Kidney (tissue), 14 donors: ENCODE results near the gene AARS2. TPM values are rescaled to one million over a fixed set of nuclear protein-coding genes. Genes with fewer than 3 reads are reported as not detected.

Experiments
- DNase-seq, 5 donors: peaks; one replicate each; pipeline ENCODE4 v3.0.0-alpha.2; 2013 to 2020
- FAIRE-seq: peaks from 2 replicates; lab custom pipeline; 2012; peaks lifted over from hg19 to GRCh38; lab: Jason Lieb, UNC
- H3K27ac ChIP-seq, 2 donors: one replicate each; pipeline ENCODE4 v1.7.0; 2013; ENCODE audit warnings: low read depth in 2 of 2, low read length in 2 of 2, inconsistent platforms in 1 of 2
- H3K27me3 ChIP-seq: one replicate; pipeline ENCODE4 v1.7.1; 2013; ENCODE audit warnings: low read length, inconsistent platforms; ENCODE audit not compliant: control insufficient read depth, insufficient read depth
- H3K36me3 ChIP-seq, 3 donors: one replicate each; pipeline versions ENCODE4 v1.7.0 to v1.7.1; 2013; ENCODE audit warnings: low read length in 3 of 3, control low read depth in 1 of 3, inconsistent platforms in 1 of 3; ENCODE audit not compliant: insufficient read depth in 3 of 3, control insufficient read depth in 2 of 3
- H3K4me1 ChIP-seq, 3 donors: one replicate each; pipeline versions ENCODE4 v1.7.0 to v1.7.1; 2013; ENCODE audit warnings: low read length in 3 of 3, inconsistent platforms in 1 of 3, low read depth in 1 of 3; ENCODE audit not compliant: control insufficient read depth in 2 of 3, insufficient read depth in 2 of 3
- H3K4me3 ChIP-seq, 3 donors: one replicate each; pipeline versions ENCODE4 v1.7.0 to v1.8.1; 2013; ENCODE audit warnings: low read length in 3 of 3, control low read depth in 1 of 3, inconsistent platforms in 1 of 3
- H3K9ac ChIP-seq, 3 donors: one replicate each; pipeline versions ENCODE4 v1.7.0 to v1.7.1; 2013; ENCODE audit warnings: low read length in 3 of 3, control low read depth in 1 of 3, inconsistent platforms in 1 of 3
- H3K9me3 ChIP-seq, 3 donors: one replicate each; pipeline versions ENCODE4 v1.7.0 to v1.7.1; 2013; ENCODE audit warnings: low read length in 3 of 3, control low read depth in 1 of 3, inconsistent platforms in 1 of 3; ENCODE audit not compliant: control insufficient read depth in 2 of 3, insufficient read depth in 1 of 3
- CTCF ChIP-seq: IDR thresholded peaks from 3 replicates; pipeline ENCODE4 v1.5.1; 2012; ENCODE audit warnings: mild to moderate bottlenecking, moderate library complexity, borderline replicate concordance; ENCODE audit not compliant: insufficient read depth; ENCODE audit errors: extremely low read depth
- intact Hi-C: fragments of 100-400 bp; cut with DNase I; formaldehyde crosslinking; loops from one replicate; pipeline ENCODE4 v1.11.1; 2022
- polyA plus RNA-seq: library from polyadenylated mRNA; stranded (reverse); fragments of 350-450 nt; fragmentation: Illumina TruSeq; extraction: RNeasy Lipid Tissue Mini Kit (QIAGEN cat#74804); gene quantifications from one replicate; pipeline ENCODE4 v1.2.3, GENCODE V29; 2014; ENCODE audit warnings: low read depth, low replicate concordance; ENCODE audit not compliant: insufficient read depth
- total RNA-seq: library from RNA; stranded (reverse); fragmentation: NEBNext Ultra II Directional; extraction: Animal tissue kit (Norgen Biotek cat#: 25700); gene quantifications from one replicate; pipeline ENCODE4 v1.2.1, GENCODE V29; 2021
- donor health status: control.
- donor health status: control.
- donor health status: control.
- donor health status: control.
- donor health status: control.
- donor health status: DM: yes; HTN: yes; CAD: no.
- donor health status: Normal renal cell carcinoma (clear cell type).

Gene AARS2
- total and polyA plus RNA-seq, 2 donors from 2014 or later = 5.4 to 12.6 TPM

- Histone ChIP-seq H3K4me3 (no peak overlapping the region), H3K27ac (no peak overlapping the region), H3K36me3 (peaks cover 20 to 53% (median 46%) of the 10 kb centered on the region in 3 donors), H3K9me3 (no peaks in the 10 kb centered on the region), H3K9ac (no peak overlapping the region), H3K4me1 (peaks cover 0 to 9% (median 0%) of the 10 kb centered on the region in 3 donors), H3K27me3 (no peaks in the 10 kb centered on the region)
- no peak for TF ChIP-seq CTCF
- no peak for DNase-seq
- FAIRE-seq = no peak
- intact Hi-C loops = no loop called here
These were observed 61.3 kb downstream of the AARS2 start for GRCh38 chr6:44251576-44252524.

GRCh38 chr6:44250718-44251123 is 62.4 kb downstream of the AARS2 start:
- intact Hi-C loops = no loop called here
- H3K27ac ChIP-seq = peak overlapping the region in 1 of 2 donors; percentile 1
- H3K4me1 ChIP-seq = peaks cover 0 to 5% (median 0%) of the 10 kb centered on the region in 3 donors
- H3K36me3 ChIP-seq = peaks cover 20 to 53% (median 46%) of the 10 kb centered on the region in 3 donors
- H3K9ac ChIP-seq = no peak overlapping the region
- no peak for TF ChIP-seq CTCF
- no peak for DNase-seq
- H3K4me3 ChIP-seq = no peak overlapping the region
- no peaks in the 10 kb centered on the region for H3K9me3 ChIP-seq
- H3K27me3 ChIP-seq = no peaks in the 10 kb centered on the region
- no peak for FAIRE-seq

GRCh38 chr6:44250067-44250717 is 63.0 kb downstream of the AARS2 start:
- intact Hi-C loops = no loop called here
- Histone ChIP-seq H3K9ac (no peak overlapping the region), H3K4me1 (peaks cover 0 to 10% (median 0%) of the 10 kb centered on the region in 3 donors), H3K36me3 (peaks cover 20 to 53% (median 44%) of the 10 kb centered on the region in 3 donors), H3K27ac (peak overlapping the region in 1 of 2 donors; percentile 1), H3K27me3 (no peaks in the 10 kb centered on the region), H3K4me3 (no peak overlapping the region), H3K9me3 (no peaks in the 10 kb centered on the region)
- DNase-seq (no peak), FAIRE-seq (no peak)
- TF ChIP-seq CTCF = no peak

Other genes starting within 250 kb of the AARS2 start
- gene MRPL14, start 185.9 kb downstream of the AARS2 start, total RNA-seq = 27.9 TPM
- 71.5 TPM for gene MRPL14, start 185.9 kb downstream of the AARS2 start, polyA plus RNA-seq
- 27.3 TPM for gene TMEM63B, start 185.8 kb downstream of the AARS2 start, total RNA-seq
- gene TMEM63B, start 185.8 kb downstream of the AARS2 start, polyA plus RNA-seq = 18.2 TPM
- 2.3 TPM for gene CAPN11, start 154.5 kb downstream of the AARS2 start, total RNA-seq
- gene CAPN11, start 154.5 kb downstream of the AARS2 start, polyA plus RNA-seq = 0.39 TPM
- 1.1 TPM for gene MYMX, start 96.4 kb downstream of the AARS2 start, total RNA-seq
- gene MYMX, start 96.4 kb downstream of the AARS2 start, polyA plus RNA-seq = 2.2 TPM
- 74.6 TPM for gene SLC29A1, start 89.8 kb downstream of the AARS2 start, total RNA-seq
- gene SLC29A1, start 89.8 kb downstream of the AARS2 start, polyA plus RNA-seq = 50.1 TPM
- gene HSP90AB1, start 66.2 kb downstream of the AARS2 start, total RNA-seq = 551 TPM
- 499 TPM for gene HSP90AB1, start 66.2 kb downstream of the AARS2 start, polyA plus RNA-seq
- 45.1 TPM for gene SLC35B2, start 55.8 kb downstream of the AARS2 start, total RNA-seq
- 49.5 TPM for gene SLC35B2, start 55.8 kb downstream of the AARS2 start, polyA plus RNA-seq
- gene NFKBIE, start 47.8 kb downstream of the AARS2 start, total RNA-seq = 19.0 TPM
- gene NFKBIE, start 47.8 kb downstream of the AARS2 start, polyA plus RNA-seq = 12.6 TPM
- gene TMEM151B, start 42.9 kb downstream of the AARS2 start, total RNA-seq = not detected
- not detected for gene TMEM151B, start 42.9 kb downstream of the AARS2 start, polyA plus RNA-seq
- gene SPATS1, start 29.3 kb upstream of the AARS2 start, total RNA-seq = not detected
- gene SPATS1, start 29.3 kb upstream of the AARS2 start, polyA plus RNA-seq = not detected
- 17.6 TPM for gene CDC5L, start 74.4 kb upstream of the AARS2 start, total RNA-seq
- gene CDC5L, start 74.4 kb upstream of the AARS2 start, polyA plus RNA-seq = 7.6 TPM